Common myeloid progenitor, CD34-positive (primary cell): Measurements from ENCODE around the gene APBA3.
A peak's percentile ranks its signal among the peaks of the same experiment; 100 is the strongest.

Experiments
- CTCF ChIA-PET: fragments of 350-600 bp; sonication (Branson Sonifier 250); formaldehyde crosslinking; loops from one replicate; lab custom pipeline; 2021; ENCODE audit warnings: antibody characterized with exemption; lab: Charles Lee
- POLR2A ChIA-PET: fragments of 350-600 bp; sonication (Branson Sonifier 250); formaldehyde crosslinking; loops from one replicate; lab custom pipeline; 2021; ENCODE audit warnings: antibody characterized with exemption; lab: Charles Lee
- DNase-seq, 3 donors: peaks; one replicate each; pipeline versions ENCODE4 v3.0.0 to v3.0.0-alpha.2; 2013
- H3K27ac ChIP-seq, 2 experiments: 1 replicate in 1 of 2; 2 replicates in 1 of 2; pipeline ENCODE4 v1.7.0; 2013; ENCODE audit warnings: inconsistent platforms in 2 of 2, low read length in 2 of 2, mild to moderate bottlenecking in 2 of 2, low read depth in 1 of 2, moderate library complexity in 1 of 2; ENCODE audit not compliant: severe bottlenecking in 2 of 2, insufficient read depth in 1 of 2, poor library complexity in 1 of 2
- H3K27me3 ChIP-seq, 5 experiments: replicated peaks in 2 of 5; 1 replicate in 3 of 5; 2 replicates in 2 of 5; pipeline versions ENCODE4 v1.6.1 to v1.7.0; 2013; ENCODE audit warnings: low read length in 4 of 5, mild to moderate bottlenecking in 2 of 5, moderate library complexity in 2 of 5, inconsistent platforms in 1 of 5; ENCODE audit not compliant: insufficient read depth in 5 of 5, control insufficient read depth in 4 of 5
- H3K36me3 ChIP-seq, 4 experiments: 1 replicate in 2 of 4; 2 replicates in 2 of 4; pipeline versions ENCODE4 v1.6.1 to v1.7.0; 2013; ENCODE audit warnings: low read length in 3 of 4, control low read depth in 1 of 4, mild to moderate bottlenecking in 1 of 4; ENCODE audit not compliant: control insufficient read depth in 4 of 4, insufficient read depth in 4 of 4
- H3K4me1 ChIP-seq, 4 experiments: 1 replicate in 3 of 4; 2 replicates in 1 of 4; pipeline versions ENCODE4 v1.6.1 to v1.7.1; 2013; ENCODE audit warnings: low read length in 3 of 4, mild to moderate bottlenecking in 3 of 4, control low read depth in 1 of 4, inconsistent platforms in 1 of 4, moderate library complexity in 1 of 4; ENCODE audit not compliant: control insufficient read depth in 4 of 4, insufficient read depth in 4 of 4; ENCODE audit errors: control extremely low read depth in 1 of 4
- H3K4me3 ChIP-seq, 7 experiments: 1 replicate in 4 of 7; 2 replicates in 3 of 7; pipeline versions ENCODE4 v1.5.1 to v1.7.0; 2013; ENCODE audit warnings: mild to moderate bottlenecking in 7 of 7, low read length in 6 of 7, moderate library complexity in 6 of 7, inconsistent platforms in 2 of 7, low read depth in 2 of 7, control low read depth in 1 of 7; ENCODE audit not compliant: insufficient read depth in 4 of 7, control insufficient read depth in 1 of 7; ENCODE audit errors: extremely low read depth in 1 of 7
- H3K9me3 ChIP-seq, 5 experiments: 1 replicate in 4 of 5; 2 replicates in 1 of 5; pipeline versions ENCODE4 v1.6.1 to v1.7.1; 2013; ENCODE audit warnings: low read length in 4 of 5, mild to moderate bottlenecking in 2 of 5, inconsistent platforms in 1 of 5, low read depth in 1 of 5, moderate library complexity in 1 of 5; ENCODE audit not compliant: control insufficient read depth in 4 of 5, insufficient read depth in 2 of 5; ENCODE audit errors: control extremely low read depth in 1 of 5
- WGBS: methylation state at CpG from one replicate; pipeline ENCODE4 v1.1.5; 2013; ENCODE audit not compliant: insufficient coverage; 5-methylcytosine and 5-hydroxymethylcytosine counted together

APBA3 gene

DNA sequence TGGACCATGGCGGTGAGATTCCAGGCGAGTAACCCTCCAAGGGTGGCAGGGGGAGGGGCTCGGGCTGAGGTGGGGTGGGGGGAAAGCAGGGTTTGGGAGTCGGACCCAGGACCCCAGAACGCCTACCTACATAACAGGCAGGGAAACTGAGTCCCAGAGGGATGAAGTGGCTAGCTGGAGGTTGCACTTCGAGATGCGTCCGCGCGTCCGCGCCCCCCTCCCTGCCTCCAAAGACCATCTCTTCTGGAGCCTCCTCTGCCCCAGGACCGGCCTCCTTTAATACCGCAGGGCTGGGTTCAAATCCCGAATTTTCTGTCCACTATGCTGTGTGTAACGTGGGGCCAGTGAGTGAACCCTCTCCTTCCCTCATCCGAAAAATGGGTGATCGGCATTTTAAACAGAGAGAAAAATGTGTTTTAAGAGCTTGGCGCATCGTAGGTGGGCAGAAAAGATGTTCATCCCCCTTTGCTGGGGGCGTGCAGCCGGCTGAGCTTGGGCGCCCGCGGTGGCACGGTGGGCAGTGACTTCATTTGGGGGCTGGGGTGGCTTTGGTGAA lies 39.5 kb downstream of the APBA3 start:
- H3K27me3 ChIP-seq: peaks cover 2 to 48% (median 14%) of the 10 kb centered on the region in 5 experiments
- no peaks in the 10 kb centered on the region for H3K36me3 ChIP-seq
- peaks cover 0 to 10% (median 9%) of the 10 kb centered on the region in 4 experiments for H3K4me1 ChIP-seq
- H3K27ac ChIP-seq: no peak overlapping the region
- DNase-seq: no peak
- no peaks in the 10 kb centered on the region for H3K9me3 ChIP-seq
- CTCF ChIA-PET: interaction anchor here (1.7 kb wide), 1 partner anchor 9 kb away, joined by 5 read pairs; no protein-coding TSS in a partner anchor
- WGBS: 3% methylated on average over 20 of the region's 26 CpGs
- H3K4me3 ChIP-seq: peak overlapping the region in 3 of 7 experiments; percentile 19 to 58 (median 53)
- POLR2A ChIA-PET: interaction anchor here (0.7 kb wide), 1 partner anchor 54 kb away, joined by 3 read pairs; no protein-coding TSS in a partner anchor

DNA sequence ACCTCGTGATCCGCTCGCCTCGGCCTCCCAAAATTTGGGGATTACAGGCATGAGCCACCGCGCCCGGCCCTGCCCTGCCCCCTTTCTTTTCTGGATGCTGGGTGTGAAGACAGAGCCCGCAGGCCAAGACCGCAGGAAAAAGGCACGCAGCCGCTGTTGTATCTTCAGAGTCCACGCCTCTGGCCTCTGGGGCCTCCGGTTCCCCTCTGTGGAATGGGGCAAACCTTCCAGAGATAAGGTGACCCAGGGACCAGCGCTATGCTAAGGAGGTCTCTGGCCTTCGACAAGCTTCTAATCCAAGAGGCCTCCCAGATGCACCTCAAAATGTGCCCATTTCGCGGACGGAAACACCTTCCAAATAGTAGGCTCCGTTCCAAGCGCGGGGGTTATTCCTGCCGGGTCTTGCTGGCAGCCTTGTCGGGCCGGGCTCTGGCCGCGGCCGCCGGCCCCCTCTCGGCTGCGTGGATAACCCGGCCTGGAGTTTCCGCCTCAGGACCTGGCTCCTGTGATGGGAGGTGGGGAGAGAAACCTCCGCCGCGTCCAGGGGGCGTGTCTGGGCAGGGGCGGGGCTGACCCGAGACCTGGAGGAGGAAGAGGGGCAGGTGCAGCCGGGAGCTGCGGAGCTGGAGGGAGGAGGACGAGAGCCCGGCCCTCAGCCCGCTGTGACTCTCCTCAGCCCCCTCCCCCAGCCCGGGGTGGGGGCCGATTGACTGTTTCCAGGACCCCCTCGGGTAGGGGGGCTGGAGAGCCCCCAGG lies 40.2 kb downstream of the APBA3 start:
- H3K27me3 ChIP-seq: peaks cover 2 to 48% (median 14%) of the 10 kb centered on the region in 5 experiments
- H3K9me3 ChIP-seq: no peaks in the 10 kb centered on the region
- ChIA-PET CTCF (interaction anchor here (1.2 to 1.7 kb wide), 2 partner anchors 9 to 12 kb away, joined by 4 to 5 read pairs; no protein-coding TSS in a partner anchor), POLR2A (interaction anchor here (0.7 kb wide), 1 partner anchor 54 kb away, joined by 3 read pairs; no protein-coding TSS in a partner anchor)
- WGBS: 31% methylated on average over 26 of the region's 46 CpGs
- H3K36me3 ChIP-seq: no peaks in the 10 kb centered on the region
- peaks cover 0 to 10% (median 9%) of the 10 kb centered on the region in 4 experiments for H3K4me1 ChIP-seq
- H3K4me3 ChIP-seq: peak overlapping the region in 3 of 7 experiments; percentile 19 to 58 (median 53)
- no peak overlapping the region for H3K27ac ChIP-seq
- DNase-seq: peak; percentile 88 to 94 (median 94)

DNA sequence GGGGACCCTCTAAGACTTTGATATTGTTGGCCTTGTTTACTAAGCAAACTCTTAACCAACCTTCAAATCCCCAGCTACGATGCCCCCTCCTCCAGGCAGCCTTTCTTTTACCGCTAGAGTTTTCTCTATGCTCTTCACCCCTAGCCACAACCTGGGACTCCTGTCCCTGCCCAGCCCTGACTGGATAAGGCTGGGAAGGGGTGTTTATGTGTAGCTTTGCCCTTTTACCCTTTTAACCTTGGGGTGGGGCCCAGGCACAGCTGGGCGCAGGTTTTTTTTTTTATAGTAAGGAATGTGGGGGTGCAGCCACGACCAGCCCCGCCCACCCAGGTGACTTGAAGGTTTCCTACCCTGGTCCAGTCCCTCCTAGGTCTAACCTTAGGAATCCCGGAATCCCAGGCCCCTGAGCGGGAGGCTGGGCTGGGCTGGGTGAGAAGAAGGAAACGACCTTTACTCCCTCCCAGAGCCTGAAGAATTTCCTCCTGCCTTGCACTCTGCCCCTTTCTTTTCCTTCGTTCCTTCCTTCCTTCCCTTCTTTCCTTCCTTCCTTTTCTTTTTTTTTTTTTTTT lies 41.1 kb downstream of the APBA3 start:
- peaks cover 0 to 10% (median 9%) of the 10 kb centered on the region in 4 experiments for H3K4me1 ChIP-seq
- H3K36me3 ChIP-seq: no peaks in the 10 kb centered on the region
- peaks cover 2 to 48% (median 14%) of the 10 kb centered on the region in 5 experiments for H3K27me3 ChIP-seq
- ChIA-PET POLR2A (interaction anchor here (0.7 kb wide), 1 partner anchor 280 kb away, joined by 3 read pairs; no protein-coding TSS in a partner anchor), CTCF (interaction anchor here (0.9 to 2.2 kb wide), 4 partner anchors 10 to 98 kb away, joined by 3 to 5 read pairs (median 4); partner anchors contain the start of gene MRPL54)
- H3K27ac ChIP-seq: no peak overlapping the region
- no peaks in the 10 kb centered on the region for H3K9me3 ChIP-seq
- no peak overlapping the region for H3K4me3 ChIP-seq
- DNase-seq: no peak
- WGBS: 36% methylated on average over 3 of the region's 9 CpGs

DNA sequence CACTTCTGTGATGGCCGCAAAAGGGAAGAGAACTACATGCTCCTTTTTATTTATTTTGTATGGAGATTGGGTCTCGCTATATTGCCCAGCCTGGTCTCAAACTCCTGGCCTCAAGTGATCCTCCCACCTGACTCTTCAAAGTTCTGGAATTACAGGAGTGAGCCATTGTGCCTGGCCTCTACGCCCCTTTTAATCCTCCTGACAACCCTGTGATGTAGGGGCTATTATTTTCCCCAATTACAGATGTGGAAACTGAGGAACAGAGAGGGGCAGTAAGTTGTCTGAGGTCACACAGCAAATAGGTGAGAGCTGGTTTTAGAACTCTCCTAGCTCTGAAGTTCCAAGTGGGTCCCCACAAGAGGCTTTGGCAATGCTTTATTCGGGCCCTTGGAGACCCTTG lies 41.6 kb downstream of the APBA3 start:
- Histone ChIP-seq H3K27me3 (peaks cover 2 to 45% (median 14%) of the 10 kb centered on the region in 5 experiments), H3K36me3 (no peaks in the 10 kb centered on the region), H3K9me3 (no peaks in the 10 kb centered on the region), H3K27ac (no peak overlapping the region), H3K4me3 (no peak overlapping the region), H3K4me1 (peaks cover 0 to 10% (median 9%) of the 10 kb centered on the region in 4 experiments)
- ChIA-PET POLR2A (interaction anchor here (0.7 kb wide), 1 partner anchor 281 kb away, joined by 3 read pairs; no protein-coding TSS in a partner anchor), CTCF (interaction anchor here (0.9 to 2.2 kb wide), 4 partner anchors 9 to 99 kb away, joined by 3 to 5 read pairs (median 4); partner anchors contain the start of gene MRPL54)
- 90% methylated on average over 3 of the region's 4 CpGs for WGBS
- no peak for DNase-seq

DNA sequence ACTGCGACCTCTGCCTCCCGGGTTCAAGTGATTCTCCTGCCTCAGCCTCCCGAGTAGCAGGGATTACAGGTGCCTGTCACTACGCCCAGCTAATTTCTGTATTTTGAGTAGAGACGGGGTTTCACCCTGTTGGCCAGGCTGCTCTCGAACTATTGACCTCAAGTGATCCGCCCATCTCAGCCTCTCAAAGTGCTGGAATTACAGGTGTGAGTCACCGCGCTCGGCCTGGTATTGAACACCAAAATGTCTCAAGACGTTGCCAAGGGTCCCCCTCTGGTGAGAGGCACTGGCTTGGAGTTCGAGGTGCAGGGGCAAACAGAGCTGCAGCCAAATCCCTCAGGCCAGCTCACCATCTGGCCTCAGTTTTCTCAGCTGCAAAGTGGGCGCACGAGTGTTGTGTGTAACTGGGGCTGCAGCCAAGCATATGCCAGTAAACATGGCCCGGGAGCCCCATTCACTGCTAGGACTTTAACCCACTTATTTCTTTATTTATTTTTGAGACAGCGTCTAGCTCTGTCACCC lies 45.3 kb downstream of the APBA3 start:
- Histone ChIP-seq H3K36me3 (no peaks in the 10 kb centered on the region), H3K27ac (no peak overlapping the region), H3K9me3 (no peaks in the 10 kb centered on the region), H3K4me3 (no peak overlapping the region), H3K4me1 (peaks cover 0 to 8% (median 7%) of the 10 kb centered on the region in 4 experiments), H3K27me3 (peaks cover 0 to 16% (median 7%) of the 10 kb centered on the region in 5 experiments)
- ChIA-PET CTCF (interaction anchor here (1.5 kb wide), 1 partner anchor 19 kb away, joined by 3 read pairs; no protein-coding TSS in a partner anchor), POLR2A (interaction anchor here (0.6 kb wide), 1 partner anchor 88 kb away, joined by 3 read pairs; no protein-coding TSS in a partner anchor)
- 94% methylated on average over 16 of the region's 16 CpGs for WGBS
- DNase-seq: no peak

DNA sequence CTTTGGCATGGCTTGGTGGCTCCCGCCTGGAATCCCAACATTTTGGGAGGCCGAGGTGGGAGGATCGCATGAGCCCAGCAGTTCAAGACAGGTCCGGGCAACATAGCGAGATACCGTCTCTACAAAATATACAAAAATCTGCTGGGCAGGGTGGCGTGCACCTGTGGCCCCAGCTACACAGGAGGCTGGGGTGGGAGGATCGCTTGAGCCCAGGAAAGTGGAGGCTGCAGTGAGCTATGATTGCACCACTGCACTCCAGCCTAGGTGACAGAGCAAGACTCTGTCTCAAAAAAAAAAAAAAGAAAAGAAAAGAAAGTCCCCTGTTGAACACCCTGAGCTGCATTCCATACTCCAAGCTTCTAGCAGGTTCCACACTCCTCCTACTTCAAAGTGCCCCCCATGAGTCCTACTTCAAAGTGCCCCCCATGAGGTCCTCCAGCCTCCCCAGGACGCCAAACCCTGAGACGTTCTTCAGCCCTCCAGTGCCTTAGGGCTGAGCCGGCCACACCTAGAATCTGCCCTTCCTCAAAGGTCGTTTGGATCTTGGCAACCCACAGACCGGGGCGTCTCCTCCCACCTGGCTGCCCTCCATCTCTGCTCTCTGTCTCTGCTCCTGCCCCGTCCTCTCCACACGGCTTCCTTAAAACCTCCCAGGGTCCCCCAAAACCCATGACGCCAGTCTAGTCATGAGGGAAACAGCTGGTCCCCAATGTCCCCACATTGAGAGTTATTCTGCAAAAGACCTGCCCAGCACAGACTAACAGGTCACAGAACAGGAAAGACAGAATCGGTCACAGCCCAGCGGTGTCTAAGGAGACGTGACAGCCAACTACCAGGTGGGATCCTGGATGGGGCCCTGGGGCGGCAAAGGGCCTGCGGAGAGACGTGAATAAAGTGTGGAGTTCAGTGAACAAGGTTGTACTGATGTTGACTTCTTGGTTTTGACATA lies 48.6 kb downstream of the APBA3 start:
- Histone ChIP-seq H3K27ac (no peak overlapping the region), H3K27me3 (peaks cover 0 to 1% (median 0%) of the 10 kb centered on the region in 5 experiments), H3K4me3 (no peak overlapping the region), H3K36me3 (no peaks in the 10 kb centered on the region), H3K4me1 (peaks cover 0 to 20% (median 13%) of the 10 kb centered on the region in 4 experiments), H3K9me3 (no peaks in the 10 kb centered on the region)
- ChIA-PET CTCF (interaction anchor here (1.0 to 1.8 kb wide), 2 partner anchors 9 to 86 kb away, joined by 3 to 5 read pairs; no protein-coding TSS in a partner anchor), POLR2A (no interaction called here)
- WGBS: 49% methylated on average over 22 of the region's 23 CpGs
- peak in 2 of 3 donors; percentile 69 to 78 for DNase-seq
